GM18868 (cell line): ENCODE measurements around the gene ADARB2.

ENCODE experiments used
- ATAC-seq: cut with Tn5 transposase; IDR thresholded peaks from one replicate; pipeline ENCODE4 v1.9.1; 2021; ENCODE audit warnings: mild to moderate bottlenecking, moderate library complexity; ENCODE audit not compliant: unreplicated experiment

The ADARB2 gene

DNA sequence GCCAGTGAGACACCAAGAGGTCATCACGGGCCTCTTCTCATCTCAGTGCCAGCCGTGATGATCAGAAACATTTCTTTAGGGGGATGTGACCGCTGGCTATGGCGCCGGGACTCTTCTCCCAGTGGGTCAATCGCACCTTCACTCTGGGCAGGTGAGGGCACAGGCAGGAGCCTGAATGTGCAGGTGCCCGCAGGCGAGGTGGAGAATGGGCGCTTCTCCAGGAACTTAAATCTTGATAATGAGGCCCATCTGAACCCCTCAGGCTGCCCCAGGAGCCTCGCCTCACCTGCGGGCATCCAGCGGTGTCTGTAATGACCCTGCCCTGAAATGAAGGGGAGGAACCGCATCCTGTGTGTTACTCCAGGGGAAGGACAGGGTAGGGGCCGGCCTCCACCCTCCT is 204.7 kb downstream of the ADARB2 start:
- no peak for ATAC-seq

GRCh38 chr10:1531883-1532597 is 205.3 kb downstream of the ADARB2 start:
- no peak for ATAC-seq

DNA sequence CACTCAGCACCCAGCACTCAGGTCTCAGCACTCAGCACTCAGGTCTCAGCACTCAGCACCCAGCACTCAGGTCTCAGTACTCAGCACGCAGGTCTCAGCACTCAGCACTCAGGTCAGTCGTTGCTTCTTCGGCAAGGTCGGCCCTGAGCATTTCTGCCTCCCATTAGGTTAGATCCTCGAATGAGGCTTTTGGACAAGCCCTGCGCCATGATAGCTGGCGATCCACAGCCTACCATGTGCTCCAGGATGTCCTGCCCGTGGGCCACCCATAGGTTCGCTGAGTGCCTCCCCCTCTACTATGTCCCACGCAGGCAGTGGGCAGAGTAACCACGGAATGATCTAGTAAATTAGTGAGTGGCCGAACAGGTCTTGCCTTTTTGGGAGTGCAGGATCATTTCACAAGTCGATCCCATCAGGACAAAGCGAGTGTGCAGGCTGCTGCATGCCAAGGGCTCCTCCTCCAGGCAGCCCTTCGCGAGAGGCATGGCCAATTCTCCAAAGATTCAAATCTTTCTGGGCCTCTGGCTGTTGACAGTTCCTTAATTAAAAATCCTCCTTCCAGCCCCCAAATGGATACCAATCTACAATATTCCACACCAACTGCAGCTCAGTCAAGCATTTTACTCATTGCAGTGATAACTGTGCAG is 206.3 kb downstream of the ADARB2 start:
- ATAC-seq: no peak

- no peak for ATAC-seq
These were observed 207.4 kb downstream of the ADARB2 start for GRCh38 chr10:1529806-1530413.

DNA sequence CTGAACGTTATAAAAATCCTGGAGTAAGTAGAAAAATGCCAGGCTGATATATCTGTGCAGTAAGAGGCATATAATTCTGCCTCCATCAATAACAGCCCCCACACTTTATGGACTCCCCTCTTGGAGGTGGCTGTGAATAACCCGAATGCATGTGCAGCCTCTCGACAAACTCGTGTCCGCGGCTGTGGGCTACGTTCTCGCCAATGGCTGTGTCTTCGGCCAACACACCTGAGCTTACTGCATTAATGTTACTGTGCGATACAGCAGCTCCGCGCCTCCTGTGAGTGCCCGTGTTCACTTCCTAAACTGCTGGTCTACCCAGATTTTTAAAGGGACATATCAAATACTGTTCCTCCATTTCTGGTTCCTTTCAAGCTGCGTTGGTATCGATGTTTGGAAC is 209.4 kb downstream of the ADARB2 start:
- ATAC-seq: no peak

DNA sequence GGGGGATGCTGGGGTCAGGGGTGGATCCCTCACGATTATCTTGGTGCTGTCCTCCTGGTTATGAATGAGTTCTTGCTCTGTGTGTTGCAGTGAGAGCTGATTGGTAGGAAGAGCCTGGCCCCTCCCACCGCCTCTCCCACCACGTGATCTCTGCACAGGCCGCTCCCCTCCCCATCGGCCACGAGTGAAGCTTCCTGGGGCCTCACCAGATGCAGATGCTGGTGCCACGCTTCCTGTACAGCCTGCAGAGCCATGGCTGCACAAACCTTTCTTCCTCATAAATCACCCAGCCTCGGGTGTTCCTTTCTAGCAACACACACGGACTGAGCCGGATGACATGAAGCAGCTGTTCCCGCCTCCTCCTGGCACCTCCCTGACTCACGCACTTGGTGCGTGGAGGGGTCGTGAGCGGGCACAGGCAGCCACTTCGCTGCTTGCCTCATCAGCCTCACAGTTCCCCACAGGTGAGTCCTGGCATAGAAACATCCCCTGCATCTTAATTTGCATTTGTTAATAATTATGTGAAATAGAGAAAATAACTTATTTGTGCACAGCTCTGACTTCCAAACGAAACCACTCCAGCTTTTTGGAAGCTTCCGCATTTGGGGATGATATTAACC is 210.8 kb downstream of the ADARB2 start:
- ATAC-seq: peak; percentile 95

GRCh38 chr10:1525354-1526162 is 211.8 kb downstream of the ADARB2 start:
- ATAC-seq: no peak

DNA sequence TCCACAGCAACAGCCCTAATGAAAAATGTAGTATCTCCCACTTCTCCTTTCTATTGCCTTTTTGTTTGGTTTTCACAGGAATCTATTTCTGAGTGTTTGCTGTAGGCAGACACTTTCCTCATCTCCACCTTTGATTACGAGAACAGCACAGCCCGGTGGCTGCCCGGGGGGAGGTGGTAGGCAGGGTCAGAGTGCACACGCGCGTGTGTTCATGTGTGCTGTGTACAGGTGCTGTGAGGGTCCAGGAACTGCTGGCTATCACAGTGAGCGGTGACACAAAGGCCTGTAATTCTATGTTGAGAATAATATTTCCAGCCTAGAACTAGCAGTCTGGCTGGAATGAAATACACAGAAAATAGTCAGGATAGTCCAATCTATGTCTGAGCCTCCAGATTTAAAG is 212.8 kb downstream of the ADARB2 start:
- ATAC-seq: no peak

- no peak for ATAC-seq
These were observed 214.1 kb downstream of the ADARB2 start for GRCh38 chr10:1523221-1523620.

DNA sequence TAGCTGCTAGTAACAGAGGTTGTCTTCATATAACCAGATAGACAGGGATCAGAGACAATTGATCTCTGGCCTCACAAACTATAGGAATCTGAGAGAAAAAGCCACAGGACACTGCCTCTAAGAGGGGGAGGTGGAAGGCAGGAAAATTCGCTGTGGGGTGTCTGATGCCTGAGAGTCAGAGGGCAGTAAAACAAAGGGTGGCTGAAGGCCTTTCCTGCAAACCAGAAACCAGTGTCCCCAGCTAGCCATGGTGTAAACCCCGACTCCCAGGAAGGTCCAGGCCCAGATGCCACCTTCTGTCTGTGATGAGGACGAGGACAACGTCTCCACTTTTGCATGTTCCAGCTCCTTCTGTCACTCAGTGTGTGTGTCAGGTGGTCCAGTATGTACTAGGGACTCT is 215.1 kb downstream of the ADARB2 start:
- ATAC-seq: no peak

DNA sequence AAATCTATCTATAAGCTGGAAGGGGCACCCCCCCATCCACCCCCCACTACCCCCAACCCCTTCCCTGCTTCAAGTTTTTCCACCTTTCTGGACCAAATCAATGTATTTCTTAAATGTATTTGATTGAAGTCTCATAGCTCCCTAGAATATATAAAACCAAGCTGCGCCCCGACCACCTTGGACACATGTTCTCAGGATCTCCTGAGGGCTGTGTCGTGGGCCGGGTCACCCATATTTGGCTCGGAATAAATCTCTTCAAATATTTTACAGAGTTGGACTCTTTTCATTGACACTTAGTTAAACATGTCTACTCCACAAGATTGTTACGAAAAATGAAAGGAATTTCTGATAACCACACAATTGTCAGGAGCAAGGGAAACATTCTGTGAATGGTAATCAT is 215.6 kb downstream of the ADARB2 start:
- ATAC-seq: no peak

- ATAC-seq: no peak
These were observed 216.3 kb downstream of the ADARB2 start for GRCh38 chr10:1520909-1521565.

- ATAC-seq: no peak
These were observed 217.9 kb downstream of the ADARB2 start for GRCh38 chr10:1519391-1519790.

DNA sequence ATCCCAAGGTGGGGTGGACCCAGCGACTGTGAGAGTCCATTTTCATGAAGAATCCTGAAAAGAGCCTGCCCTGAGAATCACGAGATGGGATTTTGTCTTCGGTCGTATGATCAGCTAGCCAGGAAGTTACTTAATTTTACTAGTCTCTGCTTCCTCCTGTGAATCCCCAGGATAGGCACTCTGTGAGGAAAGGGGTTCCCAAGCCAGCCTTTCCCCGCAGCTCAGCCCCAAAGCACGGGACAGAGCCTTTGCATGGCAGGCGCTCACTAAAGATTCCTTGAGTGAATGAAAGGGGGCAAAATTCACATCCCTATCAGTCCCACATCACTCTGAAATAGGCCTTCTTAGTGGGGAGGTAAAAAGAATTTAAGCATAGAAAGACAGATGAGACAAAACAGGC is 219.6 kb downstream of the ADARB2 start:
- no peak for ATAC-seq

DNA sequence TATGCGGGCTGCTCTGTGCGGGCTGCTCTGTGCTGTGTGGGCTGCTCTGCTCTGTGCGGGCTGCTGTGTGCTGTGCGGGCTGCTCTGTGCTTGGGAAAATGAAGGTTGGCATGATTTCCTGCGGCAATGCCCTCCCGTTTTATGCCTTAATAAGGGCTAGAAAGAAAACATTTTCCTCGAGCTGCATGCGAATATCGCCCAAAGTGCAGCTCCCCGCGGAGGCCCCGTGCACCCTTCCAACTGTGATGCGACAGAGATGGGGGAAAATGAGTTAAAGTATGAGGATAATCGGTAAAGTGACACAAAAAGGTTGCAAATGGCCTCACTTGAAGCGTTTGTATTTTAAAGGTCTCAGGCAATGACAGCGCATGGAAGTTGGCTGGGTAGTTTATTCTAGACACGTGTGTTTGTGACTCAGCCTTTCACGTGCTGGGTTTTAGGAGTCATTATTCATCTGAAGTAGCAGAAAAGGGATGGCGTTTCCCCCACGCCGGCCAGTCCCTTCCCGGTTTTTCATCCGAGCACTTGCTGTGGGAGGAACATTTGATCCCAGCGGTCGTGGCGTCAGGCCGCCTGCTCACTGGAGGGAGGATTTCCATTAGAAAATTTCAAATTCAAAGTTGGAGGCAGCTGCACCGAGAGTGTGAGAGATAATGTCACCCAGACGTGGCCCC is 220.7 kb downstream of the ADARB2 start:
- ATAC-seq: no peak

- ATAC-seq: no peak
These were observed 221.4 kb downstream of the ADARB2 start for GRCh38 chr10:1515780-1516491.

- no peak for ATAC-seq
These were observed 222.1 kb downstream of the ADARB2 start for GRCh38 chr10:1515121-1515779.

DNA sequence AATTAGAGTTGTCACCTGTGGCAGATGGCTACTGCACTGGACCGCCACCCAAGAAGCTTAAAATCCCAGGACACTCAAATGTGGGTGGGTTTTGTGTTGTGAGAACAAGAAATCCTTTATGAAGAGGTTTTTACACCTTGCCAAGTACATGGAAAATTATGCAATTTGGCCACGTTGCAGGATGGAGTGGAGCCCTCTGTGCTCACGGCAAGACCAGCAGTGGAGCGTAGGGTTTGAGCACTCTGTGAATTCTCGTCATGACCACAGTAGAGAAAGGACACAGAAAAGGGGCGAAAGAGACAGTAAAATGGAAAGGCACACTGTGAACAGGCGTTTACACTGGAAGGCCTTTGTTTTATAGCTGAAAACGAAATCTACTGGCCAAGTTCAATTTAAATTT is 222.6 kb downstream of the ADARB2 start:
- ATAC-seq: no peak

DNA sequence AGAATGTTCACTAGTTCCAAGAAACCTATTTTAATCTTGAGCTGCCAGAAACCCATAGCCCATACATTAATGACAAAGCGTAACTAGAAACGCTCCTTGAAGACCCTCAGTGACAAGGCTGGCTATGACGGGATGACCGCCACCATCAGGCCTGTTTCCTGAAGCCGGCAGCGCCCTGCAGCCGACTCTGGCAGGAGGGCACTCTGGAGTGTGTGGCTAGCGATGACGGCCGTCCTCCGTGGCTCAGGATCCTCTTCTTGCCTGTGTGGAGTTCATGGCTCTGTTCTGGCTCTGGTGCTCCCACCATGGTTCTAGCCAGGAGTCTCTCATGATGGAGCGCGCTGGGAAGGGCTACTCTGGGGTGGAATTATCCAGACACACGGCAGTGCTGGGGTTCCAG is 224.1 kb downstream of the ADARB2 start:
- no peak for ATAC-seq
